BE2C (cell line): ENCODE data around the gene NSG1. TPM values are rescaled to one million over a fixed set of nuclear protein-coding genes. Genes with fewer than 3 reads are reported as not detected.
A peak's percentile ranks its signal among the peaks of the same experiment; 100 is the strongest.

Source experiments
- DNase-seq: peaks from one replicate; pipeline ENCODE4 v3.0.0-alpha.2; 2020
- H3K27me3 ChIP-seq: fragments of 250-450 bp; sonication (Bioruptor Pico); 2 replicates; pipeline ENCODE4 v1.5.1; 2020; ENCODE audit warnings: mild to moderate bottlenecking
- H3K36me3 ChIP-seq: fragments of 250-450 bp; sonication (Bioruptor Pico); 2 replicates; pipeline ENCODE4 v1.5.1; 2020; ENCODE audit warnings: mild to moderate bottlenecking
- H3K4me1 ChIP-seq: fragments of 250-450 bp; sonication (Bioruptor Pico); 2 replicates; pipeline ENCODE4 v1.5.1; 2020
- H3K4me3 ChIP-seq: 2 replicates; pipeline ENCODE4 v1.5.1; 2011; ENCODE audit warnings: low read depth, low read length
- H3K9me3 ChIP-seq: fragments of 250-450 bp; sonication (Bioruptor Pico); 2 replicates; pipeline ENCODE4 v1.5.1; 2020
- polyA plus RNA-seq: library from polyadenylated mRNA; unstranded; fragments of >200 nt; gene quantifications from one replicate; pipeline ENCODE4 v1.2.1, GENCODE V29; 2012; ENCODE audit warnings: low read depth, missing spikeins; ENCODE audit not compliant: insufficient read length, insufficient read depth
- TF ChIP-seq, protein P1 (sequence below): IDR thresholded peaks from 2 replicates; pipeline ENCODE4 v1.5.1; 2012; ENCODE audit warnings: mild to moderate bottlenecking, low read depth, low read length

Gene NSG1, protein sequence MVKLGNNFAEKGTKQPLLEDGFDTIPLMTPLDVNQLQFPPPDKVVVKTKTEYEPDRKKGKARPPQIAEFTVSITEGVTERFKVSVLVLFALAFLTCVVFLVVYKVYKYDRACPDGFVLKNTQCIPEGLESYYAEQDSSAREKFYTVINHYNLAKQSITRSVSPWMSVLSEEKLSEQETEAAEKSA
- 49.2 TPM for polyA plus RNA-seq

DNA sequence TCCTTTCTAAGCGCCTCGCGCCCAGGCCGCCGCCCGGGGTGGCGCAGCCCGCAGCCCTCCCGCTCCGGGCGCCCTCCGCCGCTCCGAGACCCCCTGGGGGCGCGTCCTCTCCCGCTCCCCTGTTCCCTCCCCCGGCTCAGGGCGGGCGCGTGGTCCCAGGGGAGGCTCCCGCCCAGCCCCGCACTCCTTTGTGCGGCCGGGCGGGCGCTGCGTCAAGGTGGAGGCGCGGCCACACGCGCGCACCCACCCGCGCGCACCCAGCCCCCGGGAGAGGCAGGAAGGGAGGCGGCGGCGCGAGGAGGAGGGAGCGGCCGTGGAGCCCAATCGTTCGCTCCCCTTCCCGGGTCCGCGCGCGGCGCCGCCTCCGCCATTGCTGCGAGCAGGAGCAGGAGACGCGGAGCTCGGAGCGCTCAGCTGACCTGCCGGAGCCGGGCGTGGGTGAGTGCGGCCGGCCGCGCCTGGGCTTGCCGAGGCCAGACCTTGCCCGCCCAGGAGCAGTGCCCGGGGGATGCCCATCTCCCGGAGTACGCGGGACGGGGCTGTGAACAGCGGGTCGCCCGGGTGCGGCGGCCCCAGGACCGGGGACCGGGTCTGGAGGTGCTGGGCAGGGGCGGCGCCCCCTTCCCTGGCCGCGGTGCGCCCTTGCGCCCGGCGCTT is at the start of gene NSG1:
TSS of gene NSG1 (plus strand) at position 367 of the 657 bp plus-strand sequence. CDS start 528 bp downstream, outside the sequence.
- peak; percentile 78 for DNase-seq
- TF ChIP-seq, protein P1, sequence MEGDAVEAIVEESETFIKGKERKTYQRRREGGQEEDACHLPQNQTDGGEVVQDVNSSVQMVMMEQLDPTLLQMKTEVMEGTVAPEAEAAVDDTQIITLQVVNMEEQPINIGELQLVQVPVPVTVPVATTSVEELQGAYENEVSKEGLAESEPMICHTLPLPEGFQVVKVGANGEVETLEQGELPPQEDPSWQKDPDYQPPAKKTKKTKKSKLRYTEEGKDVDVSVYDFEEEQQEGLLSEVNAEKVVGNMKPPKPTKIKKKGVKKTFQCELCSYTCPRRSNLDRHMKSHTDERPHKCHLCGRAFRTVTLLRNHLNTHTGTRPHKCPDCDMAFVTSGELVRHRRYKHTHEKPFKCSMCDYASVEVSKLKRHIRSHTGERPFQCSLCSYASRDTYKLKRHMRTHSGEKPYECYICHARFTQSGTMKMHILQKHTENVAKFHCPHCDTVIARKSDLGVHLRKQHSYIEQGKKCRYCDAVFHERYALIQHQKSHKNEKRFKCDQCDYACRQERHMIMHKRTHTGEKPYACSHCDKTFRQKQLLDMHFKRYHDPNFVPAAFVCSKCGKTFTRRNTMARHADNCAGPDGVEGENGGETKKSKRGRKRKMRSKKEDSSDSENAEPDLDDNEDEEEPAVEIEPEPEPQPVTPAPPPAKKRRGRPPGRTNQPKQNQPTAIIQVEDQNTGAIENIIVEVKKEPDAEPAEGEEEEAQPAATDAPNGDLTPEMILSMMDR, result no peak
- Histone ChIP-seq H3K4me1 (peaks cover 12% of the 10 kb centered on the region), H3K27me3 (no peaks in the 10 kb centered on the region), H3K36me3 (peaks cover 21% of the 10 kb centered on the region), H3K4me3 (peak within 1 kb of the TSS; percentile 70), H3K9me3 (no peaks in the 10 kb centered on the region)

DNA sequence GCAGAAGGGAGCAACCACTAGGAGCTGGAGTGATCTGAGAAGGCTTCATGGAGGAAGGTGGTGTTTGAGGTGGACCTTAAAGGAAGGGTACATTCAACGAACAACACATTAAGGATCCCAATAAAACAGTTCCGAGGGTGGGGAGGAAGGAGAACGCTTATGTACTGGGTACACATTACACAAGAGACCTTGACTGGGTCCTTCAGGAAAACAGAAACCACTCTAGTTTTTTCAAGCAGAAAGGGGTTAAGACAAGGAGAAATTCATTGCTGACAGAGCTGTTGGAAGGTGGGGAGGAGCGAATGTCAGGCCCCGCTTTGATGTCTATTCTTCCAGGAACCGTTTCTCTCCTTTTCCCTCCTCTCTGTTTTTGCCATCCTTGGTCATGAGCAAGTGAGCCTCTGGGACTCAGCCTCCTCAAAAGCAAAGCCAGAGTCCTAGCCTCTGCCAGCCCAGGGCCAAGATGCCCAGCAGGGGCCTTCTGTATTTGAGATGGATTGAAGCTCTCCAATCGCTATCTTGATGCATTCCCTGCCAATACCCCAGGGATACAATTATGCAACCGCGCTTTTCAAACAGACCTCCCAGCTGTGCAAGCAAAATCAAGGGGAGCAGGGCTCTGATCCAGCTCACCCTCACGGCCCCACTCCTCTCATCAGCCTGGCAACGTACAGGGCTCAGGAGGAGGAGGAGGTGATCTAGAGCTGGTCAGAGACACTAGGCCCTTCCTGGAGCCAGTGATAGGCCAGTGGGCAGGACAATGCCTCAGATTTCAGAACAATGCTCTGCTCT is 48.5 kb upstream of the NSG1 start:
- DNase-seq, result no peak
- H3K27me3 ChIP-seq, result no peaks in the 10 kb centered on the region
- H3K4me3 ChIP-seq, result no peak overlapping the region
- H3K36me3 ChIP-seq, result no peaks in the 10 kb centered on the region
- TF ChIP-seq, protein P1, result no peak
- no peaks in the 10 kb centered on the region for H3K4me1 ChIP-seq
- no peaks in the 10 kb centered on the region for H3K9me3 ChIP-seq

DNA sequence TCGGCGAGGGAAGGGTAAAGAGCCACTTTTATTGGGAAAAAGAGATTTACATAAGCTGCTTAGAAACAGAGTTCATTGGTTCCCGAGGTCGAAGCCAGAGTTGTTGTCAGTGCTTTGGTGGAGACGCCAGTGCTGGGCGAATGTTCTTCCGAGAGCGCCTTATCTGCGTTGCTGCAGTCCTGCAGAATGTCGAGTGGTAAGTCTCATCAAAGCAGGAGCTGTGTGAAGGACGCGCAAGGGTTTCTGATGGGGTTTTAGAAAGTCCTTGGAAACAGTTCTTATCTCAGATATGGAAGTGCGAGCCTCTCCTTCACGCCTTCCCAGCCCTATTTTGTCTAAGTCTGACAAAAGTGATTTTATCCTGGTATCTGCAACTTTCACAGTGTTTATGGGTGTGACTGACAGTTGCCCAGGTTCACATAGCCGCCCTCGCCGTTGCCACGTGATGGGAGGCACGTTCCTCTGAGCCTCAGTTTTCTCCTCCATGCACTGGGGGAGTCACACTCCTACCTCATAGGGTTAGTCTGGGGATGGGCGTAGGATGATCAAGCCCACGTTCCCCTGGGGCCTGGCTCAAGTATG is 47.3 kb upstream of the NSG1 start:
- DNase-seq, result no peak
- H3K36me3 ChIP-seq, result no peaks in the 10 kb centered on the region
- no peaks in the 10 kb centered on the region for H3K9me3 ChIP-seq
- no peak overlapping the region for H3K4me3 ChIP-seq
- no peaks in the 10 kb centered on the region for H3K4me1 ChIP-seq
- TF ChIP-seq, protein P1, result no peak
- no peaks in the 10 kb centered on the region for H3K27me3 ChIP-seq

GRCh38 chr4:4341861-4342650 is 44.8 kb upstream of the NSG1 start:
- no peaks in the 10 kb centered on the region for H3K9me3 ChIP-seq
- TF ChIP-seq, protein P1, result no peak
- DNase-seq, result no peak
- no peaks in the 10 kb centered on the region for H3K36me3 ChIP-seq
- no peak overlapping the region for H3K4me3 ChIP-seq
- no peaks in the 10 kb centered on the region for H3K27me3 ChIP-seq
- H3K4me1 ChIP-seq, result no peaks in the 10 kb centered on the region

DNA sequence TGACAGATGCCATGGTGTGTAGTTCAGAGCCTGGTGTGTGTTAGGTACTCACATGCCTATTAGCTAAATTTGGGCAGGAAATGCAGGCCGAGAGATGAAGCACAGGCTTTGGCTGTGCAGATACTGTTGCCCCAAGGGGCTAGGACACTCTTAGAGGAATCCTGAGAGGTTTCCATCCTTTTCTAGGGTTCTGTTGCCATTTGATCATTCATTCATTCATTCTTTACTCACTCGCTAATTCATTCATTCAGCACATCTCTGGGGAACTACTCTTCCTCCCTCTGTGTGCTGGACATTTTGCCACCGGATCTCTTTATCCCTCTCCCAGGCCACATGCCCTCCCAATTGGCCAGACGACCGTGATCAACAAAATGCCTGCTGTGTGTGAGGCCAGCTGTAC is 43.9 kb upstream of the NSG1 start:
- Histone ChIP-seq H3K4me1 (no peaks in the 10 kb centered on the region), H3K27me3 (no peaks in the 10 kb centered on the region), H3K9me3 (no peaks in the 10 kb centered on the region), H3K4me3 (no peak overlapping the region), H3K36me3 (no peaks in the 10 kb centered on the region)
- TF ChIP-seq, protein P1, result no peak
- no peak for DNase-seq
